ENCODE results near the gene SPATA13. TPM values are rescaled to one million over a fixed set of nuclear protein-coding genes. Genes with fewer than 3 reads are reported as not detected.
"Not testable (repeated sequence)": the region's sequence is repeated elsewhere in the genome, so short reads cannot be mapped to it uniquely, and the experiment has no call there.

SPATA13 gene
- total RNA-seq, 1 donor from 2014 or later, result 44.2 TPM

GRCh38 chr13:24340608-24340955 lies 180.1 kb downstream of the SPATA13 start:
- no peaks in the 10 kb centered on the region for H3K36me3 ChIP-seq
- no peaks in the 10 kb centered on the region for H3K27me3 ChIP-seq (ENCODE audit: low read depth)
- no peak overlapping the region for H3K4me3 ChIP-seq
- no peak for DNase-seq
- intact Hi-C loops (cut with DNase I), result no loop called here
- no peak for ATAC-seq
- TF ChIP-seq CTCF (IDR thresholded peaks at IDR 0.05), result no peak
- no peak overlapping the region for H3K27ac ChIP-seq
- H3K4me1 ChIP-seq, result no peaks in the 10 kb centered on the region
- no peaks in the 10 kb centered on the region for H3K9me3 ChIP-seq

GRCh38 chr13:24341439-24341838 lies 180.9 kb downstream of the SPATA13 start:
- no peaks in the 10 kb centered on the region for H3K36me3 ChIP-seq
- no peaks in the 10 kb centered on the region for H3K27me3 ChIP-seq (ENCODE audit: low read depth)
- DNase-seq (no peak), ATAC-seq (no peak)
- intact Hi-C loops (cut with DNase I), result no loop called here
- no peak overlapping the region for H3K27ac ChIP-seq
- H3K9me3 ChIP-seq, result no peaks in the 10 kb centered on the region
- H3K4me3 ChIP-seq, result no peak overlapping the region
- H3K4me1 ChIP-seq, result no peaks in the 10 kb centered on the region
- no peak for TF ChIP-seq CTCF (IDR thresholded peaks at IDR 0.05)

- Histone ChIP-seq H3K27me3 (ENCODE audit: low read depth) (no peaks in the 10 kb centered on the region), H3K9me3 (no peaks in the 10 kb centered on the region), H3K36me3 (no peaks in the 10 kb centered on the region), H3K4me3 (no peak overlapping the region), H3K4me1 (no peaks in the 10 kb centered on the region), H3K27ac (no peak overlapping the region)
- no peak for TF ChIP-seq CTCF (IDR thresholded peaks at IDR 0.05)
- DNase-seq (no peak), ATAC-seq (peak in 1 of 2 donors; percentile 21)
- intact Hi-C loops (cut with DNase I), result no loop called here
Measured at GRCh38 chr13:24348385-24348784, 187.9 kb downstream of the SPATA13 start.

- no peak overlapping the region for H3K27ac ChIP-seq
- H3K4me3 ChIP-seq, result no peak overlapping the region
- no peaks in the 10 kb centered on the region for H3K36me3 ChIP-seq
- intact Hi-C loops (cut with DNase I), result no loop called here
- DNase-seq (peak; percentile 68), ATAC-seq (peak; percentile 92 to 95)
- no peaks in the 10 kb centered on the region for H3K4me1 ChIP-seq
- TF ChIP-seq CTCF (IDR thresholded peaks at IDR 0.05), result no peak
- no peaks in the 10 kb centered on the region for H3K9me3 ChIP-seq
- H3K27me3 ChIP-seq (ENCODE audit: low read depth), result no peaks in the 10 kb centered on the region
Measured at GRCh38 chr13:24348797-24349515, 188.4 kb downstream of the SPATA13 start.

GRCh38 chr13:24349778-24350664 lies 189.5 kb downstream of the SPATA13 start:
- intact Hi-C loops (cut with DNase I); H3K36me3 ChIP-seq; H3K4me1 ChIP-seq; DNase-seq; H3K4me3 ChIP-seq; H3K27me3 ChIP-seq (ENCODE audit: low read depth); H3K27ac ChIP-seq; H3K9me3 ChIP-seq: not testable (repeated sequence)
- ATAC-seq, result peak in 1 of 2 donors; percentile 10

GRCh38 chr13:24351423-24351822 lies 190.9 kb downstream of the SPATA13 start:
- Histone ChIP-seq H3K36me3 (no peaks in the 10 kb centered on the region), H3K27me3 (ENCODE audit: low read depth) (no peaks in the 10 kb centered on the region), H3K9me3 (no peaks in the 10 kb centered on the region), H3K27ac (no peak overlapping the region), H3K4me3 (no peak overlapping the region), H3K4me1 (no peaks in the 10 kb centered on the region)
- no peak for TF ChIP-seq CTCF (IDR thresholded peaks at IDR 0.05)
- ATAC-seq (no peak), DNase-seq (no peak)
- intact Hi-C loops (cut with DNase I), result no loop called here
